Cardiac fibroblast (primary cell): ENCODE results near the gene PRAMEF7.
"Not testable (repeated sequence)": the region's sequence is repeated elsewhere in the genome, so short reads cannot be mapped to it uniquely, and the experiment has no call there.

ENCODE experiments used
- DNase-seq, 2 donors: peaks; one replicate each; pipeline versions ENCODE4 v3.0.0 to v3.0.0-alpha.2; 2010; ENCODE audit warnings: low read depth in 2 of 2
- H3K4me3 ChIP-seq, 2 donors: replicated peaks in 1 of 2; 1 replicate in 1 of 2; 2 replicates in 1 of 2; pipeline ENCODE4 v1.5.1; 2011; ENCODE audit warnings: low read depth in 2 of 2, low read length in 2 of 2, mild to moderate bottlenecking in 2 of 2, moderate library complexity in 1 of 2

Gene PRAMEF7

DNA sequence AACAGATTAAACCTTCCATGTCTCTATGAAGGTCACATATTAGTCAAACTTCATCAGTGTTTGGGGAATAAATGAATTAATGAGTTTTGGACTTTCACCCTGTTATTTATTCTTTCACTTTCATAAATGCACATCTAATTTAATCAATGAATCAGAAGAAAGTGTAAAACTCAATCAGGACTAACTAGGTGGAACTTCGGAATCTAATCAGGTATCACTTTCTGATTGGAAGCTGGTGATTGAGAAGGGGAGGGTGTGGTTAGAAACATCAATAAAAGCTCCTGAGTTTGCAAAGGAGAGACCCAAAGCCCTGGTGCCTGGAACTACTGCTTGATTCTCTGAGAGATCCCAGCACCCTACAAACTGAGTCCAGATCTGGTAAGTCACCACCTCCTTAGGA, at the start of gene PRAMEF7:
Gene PRAMEF7, plus strand, starts transcription at position 301 of the 400 bp plus-strand sequence. CDS start 1,083 bp downstream, outside the sequence.
- DNase-seq, H3K4me3 ChIP-seq: not testable (repeated sequence)

- H3K4me3 ChIP-seq, DNase-seq: not testable (repeated sequence)
Observed at GRCh38 chr1:12878453-12878852, 38.0 kb upstream of the PRAMEF7 start.

GRCh38 chr1:12886101-12886500, 30.3 kb upstream of the PRAMEF7 start, which contains the start of gene PRAMEF4:
Gene PRAMEF4 (minus strand): TSS chr1:12886201. CDS start chr1:12883394, 2,807 bp downstream.
- DNase-seq, H3K4me3 ChIP-seq: not testable (repeated sequence)

- DNase-seq, H3K4me3 ChIP-seq: not testable (repeated sequence)
Observed at GRCh38 chr1:12898170-12898569, 18.2 kb upstream of the PRAMEF7 start, which contains the start of gene PRAMEF10. Gene PRAMEF10 (minus strand): TSS chr1:12898270. CDS start chr1:12895847, 2,423 bp downstream.

- H3K4me3 ChIP-seq, DNase-seq: not testable (repeated sequence)
Observed at GRCh38 chr1:12899186-12899585, 17.2 kb upstream of the PRAMEF7 start.

GRCh38 chr1:12903793-12904572, 12.4 kb upstream of the PRAMEF7 start:
- H3K4me3 ChIP-seq, DNase-seq: not testable (repeated sequence)

GRCh38 chr1:12921749-12922148, 5.3 kb downstream of the PRAMEF7 start:
- not testable (repeated sequence) for DNase-seq

DNA sequence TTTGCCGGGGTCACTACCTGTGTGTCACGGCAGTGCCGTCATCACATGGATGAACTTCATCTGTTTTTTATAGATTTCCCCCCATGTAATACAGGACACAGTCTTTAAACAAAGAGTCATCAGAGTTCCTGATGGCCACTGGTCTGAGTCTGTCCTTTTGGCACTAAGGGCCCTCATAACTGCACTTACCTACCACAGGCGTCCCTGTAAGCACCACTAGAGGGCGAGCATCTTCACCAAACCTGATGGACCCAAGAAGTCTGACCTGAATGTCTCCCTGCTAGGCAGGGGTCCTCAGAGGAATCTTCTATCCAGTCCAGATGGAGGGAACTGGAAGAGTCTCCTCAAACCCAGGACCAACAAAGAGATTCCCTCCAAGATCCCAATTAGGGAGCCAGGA, 8.0 kb downstream of the PRAMEF7 start:
- DNase-seq = not testable (repeated sequence)

More at GRCh38 chr1:12921749-12922148, 5.3 kb downstream of the PRAMEF7 start:
- H3K4me3 ChIP-seq = not testable (repeated sequence)

DNA sequence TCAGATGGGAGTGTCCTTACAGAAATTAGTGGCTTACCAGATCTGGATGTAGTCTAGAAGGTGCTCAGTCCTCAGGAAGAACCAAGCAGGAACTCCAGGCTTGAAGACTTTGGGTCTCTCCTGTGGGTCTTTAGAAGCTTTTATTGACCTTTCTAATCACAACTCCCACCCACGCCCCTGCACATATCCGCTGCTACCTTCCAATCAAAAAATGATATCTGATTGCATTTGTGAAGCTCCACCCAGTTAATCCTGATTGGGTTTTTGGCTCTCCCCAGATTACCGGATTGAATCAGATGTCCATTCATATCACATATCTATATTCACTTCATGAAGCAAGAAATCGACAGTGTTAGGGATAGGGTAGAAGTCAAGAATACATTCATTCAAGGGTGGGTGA, 31.1 kb downstream of the PRAMEF7 start, which contains the start of gene PRAMEF6:
Gene PRAMEF6, minus strand, starts transcription at position 101 of the 400 bp plus-strand sequence. CDS start 5,062 bp downstream, outside the sequence.
- not testable (repeated sequence) for H3K4me3 ChIP-seq, DNase-seq

More for the DNA sequence above, 8.0 kb downstream of the PRAMEF7 start:
- H3K4me3 ChIP-seq = not testable (repeated sequence)
